Measurements from ENCODE around the gene CCDC158.
A peak's percentile ranks its signal among the peaks of the same experiment; 100 is the strongest.
"Not testable (repeated sequence)": the region's sequence is repeated elsewhere in the genome, so short reads cannot be mapped to it uniquely, and the experiment has no call there.

CCDC158 gene

GRCh38 chr4:76434901-76435527 lies 14.1 kb upstream of the CCDC158 start, which contains the start of gene SHROOM3:
TSS of gene SHROOM3 (plus strand) at chr4:76435229. CDS start at chr4:76436053, 824 bp downstream.
- TF ChIP-seq CTCF (IDR thresholded peaks at IDR 0.05; ENCODE audit: low read depth, low read length, missing control alignments) = no peak
- no peak within 1 kb of the TSS for H3K4me3 ChIP-seq (ENCODE audit: low read depth, low read length)
- no peak for DNase-seq (ENCODE audit: low read depth)

GRCh38 chr4:76430519-76431388 lies 9.8 kb upstream of the CCDC158 start:
- H3K4me3 ChIP-seq (ENCODE audit: low read depth, low read length) = no peak overlapping the region
- peak; percentile 42 for TF ChIP-seq CTCF (IDR thresholded peaks at IDR 0.05; ENCODE audit: low read depth, low read length, missing control alignments)
- DNase-seq (ENCODE audit: low read depth) = peak; percentile 13

- TF ChIP-seq CTCF (IDR thresholded peaks at IDR 0.05; ENCODE audit: low read depth, low read length, missing control alignments) = no peak
- DNase-seq (ENCODE audit: low read depth) = no peak
- H3K4me3 ChIP-seq (ENCODE audit: low read depth, low read length) = no peak overlapping the region
Measured at GRCh38 chr4:76429636-76430035, 8.7 kb upstream of the CCDC158 start.

- no peak overlapping the region for H3K4me3 ChIP-seq (ENCODE audit: low read depth, low read length)
- no peak for TF ChIP-seq CTCF (IDR thresholded peaks at IDR 0.05; ENCODE audit: low read depth, low read length, missing control alignments)
- DNase-seq (ENCODE audit: low read depth) = no peak
Measured at GRCh38 chr4:76426272-76426671, 5.3 kb upstream of the CCDC158 start.

- DNase-seq (ENCODE audit: low read depth); H3K4me3 ChIP-seq (ENCODE audit: low read depth, low read length): not testable (repeated sequence)
Measured at GRCh38 chr4:76423159-76423558, 2.2 kb upstream of the CCDC158 start.

GRCh38 chr4:76420188-76420761 lies 666 bp downstream of the CCDC158 start:
- TF ChIP-seq CTCF (IDR thresholded peaks at IDR 0.05; ENCODE audit: low read depth, low read length, missing control alignments) = no peak
- no peak overlapping the region for H3K4me3 ChIP-seq (ENCODE audit: low read depth, low read length)
- no peak for DNase-seq (ENCODE audit: low read depth)

GRCh38 chr4:76410636-76411035 lies 10.3 kb downstream of the CCDC158 start:
- no peak for TF ChIP-seq CTCF (IDR thresholded peaks at IDR 0.05; ENCODE audit: low read depth, low read length, missing control alignments)
- H3K4me3 ChIP-seq (ENCODE audit: low read depth, low read length) = no peak overlapping the region
- no peak for DNase-seq (ENCODE audit: low read depth)
